ENCODE measurements around the gene HSPG2. TPM values are rescaled to one million over a fixed set of nuclear protein-coding genes. Genes with fewer than 3 reads are reported as not detected.

Gene HSPG2
- total RNA-seq, 4 donors from 2014 or later, result 311 to 1,021 (median 351) TPM

GRCh38 chr1:21876267-21876666, 60.8 kb downstream of the HSPG2 start:
- TF ChIP-seq POLR2AphosphoS5 (IDR thresholded peaks at IDR 0.05), result no peak
- TF ChIP-seq POLR2A (IDR thresholded peaks at IDR 0.05), result no peak
- no peak for TF ChIP-seq EP300 (IDR thresholded peaks at IDR 0.05)
- no peak for TF ChIP-seq CTCF (IDR thresholded peaks at IDR 0.05)
- 90% methylated on average over 3 of the region's 16 CpGs; no CpG with 5 or more reads in 1 of the 2 donors for WGBS, 2 donors (ENCODE audit: low coverage in 1 of 2)
- no peak for ATAC-seq
- H3K27ac ChIP-seq, result peak overlapping the region in 2 of 4 donors; percentile 80 to 81
- H3K36me3 ChIP-seq, result peaks cover 0 to 100% of the 10 kb centered on the region in 2 donors
- H3K27me3 ChIP-seq, result no peaks in the 10 kb centered on the region
- no peaks in the 10 kb centered on the region for H3K9me3 ChIP-seq
- H3K4me3 ChIP-seq, result no peak overlapping the region
- H3K4me1 ChIP-seq, result peaks cover 0 to 31% (median 0%) of the 10 kb centered on the region in 3 donors

GRCh38 chr1:21875621-21876063, 61.5 kb downstream of the HSPG2 start:
- no peak for TF ChIP-seq POLR2AphosphoS5 (IDR thresholded peaks at IDR 0.05)
- TF ChIP-seq CTCF (IDR thresholded peaks at IDR 0.05), result no peak
- Histone ChIP-seq H3K4me1 (peaks cover 0 to 36% (median under 1%) of the 10 kb centered on the region in 3 donors), H3K4me3 (no peak overlapping the region), H3K27ac (peak overlapping the region in 3 of 4 donors; percentile 80 to 81 (median 80)), H3K27me3 (no peaks in the 10 kb centered on the region), H3K9me3 (no peaks in the 10 kb centered on the region), H3K36me3 (peaks cover 0 to 100% of the 10 kb centered on the region in 2 donors)
- no peak for ATAC-seq
- 100% methylated on average over 1 of the region's 16 CpGs; no CpG with 5 or more reads in 1 of the 2 donors for WGBS, 2 donors (ENCODE audit: low coverage in 1 of 2)

- Histone ChIP-seq H3K9me3 (no peaks in the 10 kb centered on the region), H3K4me3 (no peak overlapping the region), H3K27ac (peak overlapping the region in 3 of 4 donors; percentile 80 to 81 (median 80)), H3K36me3 (peaks cover 0 to 100% of the 10 kb centered on the region in 2 donors), H3K4me1 (peaks cover 0 to 43% (median 8%) of the 10 kb centered on the region in 3 donors), H3K27me3 (no peaks in the 10 kb centered on the region)
- 55 to 90% methylated on average over 4 to 7 of the region's 24 CpGs for WGBS, 2 donors (ENCODE audit: low coverage in 1 of 2)
- ATAC-seq, result no peak
- TF ChIP-seq CTCF (IDR thresholded peaks at IDR 0.05) (no peak), POLR2AphosphoS5 (IDR thresholded peaks at IDR 0.05) (peak; percentile 3)
Observed at GRCh38 chr1:21874778-21875547, 62.1 kb downstream of the HSPG2 start.

GRCh38 chr1:21874328-21874727, 62.8 kb downstream of the HSPG2 start:
- Histone ChIP-seq H3K27me3 (no peaks in the 10 kb centered on the region), H3K4me1 (peaks cover 0 to 49% (median 13%) of the 10 kb centered on the region in 3 donors), H3K36me3 (peaks cover 0 to 100% of the 10 kb centered on the region in 2 donors), H3K27ac (peak overlapping the region in 3 of 4 donors; percentile 80 to 81 (median 80)), H3K4me3 (no peak overlapping the region), H3K9me3 (no peaks in the 10 kb centered on the region)
- TF ChIP-seq POLR2A (IDR thresholded peaks at IDR 0.05), result no peak
- TF ChIP-seq POLR2AphosphoS5 (IDR thresholded peaks at IDR 0.05), result no peak
- TF ChIP-seq CTCF (IDR thresholded peaks at IDR 0.05), result no peak
- TF ChIP-seq EP300 (IDR thresholded peaks at IDR 0.05), result no peak
- 90 to 91% methylated on average over 4 of the region's 16 CpGs for WGBS, 2 donors (ENCODE audit: low coverage in 1 of 2)
- no peak for ATAC-seq

GRCh38 chr1:21873761-21874160, 63.3 kb downstream of the HSPG2 start:
- no peak for ATAC-seq
- peak overlapping the region in 3 of 4 donors; percentile 80 to 81 (median 80) for H3K27ac ChIP-seq
- no peaks in the 10 kb centered on the region for H3K9me3 ChIP-seq
- TF ChIP-seq EP300 (IDR thresholded peaks at IDR 0.05) (no peak), POLR2A (IDR thresholded peaks at IDR 0.05) (no peak), POLR2AphosphoS5 (IDR thresholded peaks at IDR 0.05) (no peak), CTCF (IDR thresholded peaks at IDR 0.05) (no peak)
- no peaks in the 10 kb centered on the region for H3K27me3 ChIP-seq
- H3K4me3 ChIP-seq, result no peak overlapping the region
- H3K36me3 ChIP-seq, result peaks cover 0 to 100% of the 10 kb centered on the region in 2 donors
- H3K4me1 ChIP-seq, result peaks cover 0 to 55% (median 13%) of the 10 kb centered on the region in 3 donors
- 67 to 84% methylated on average over 3 to 5 of the region's 10 CpGs for WGBS, 2 donors (ENCODE audit: low coverage in 1 of 2)

Measured in gastroesophageal sphincter (tissue), 4 donors.